Measurements from ENCODE around the gene ZNF324.

GRCh38 chr19:58473775-58474174, 6.9 kb downstream of the ZNF324 start:
- TF ChIP-seq MITF (IDR thresholded peaks at IDR 0.05) = no peak
- no peak for TF ChIP-seq PTTG1 (tag; IDR thresholded peaks at IDR 0.05; ENCODE audit: low read depth)

All from K562 (cell line).